Fibroblast of lung (primary cell): ENCODE data around the gene RASSF4.

Experiments used
- CTCF ChIP-seq, 2 donors: IDR thresholded peaks in 1 of 2; conservative IDR thresholded peaks in 1 of 2; 1 replicate in 1 of 2; 2 replicates in 1 of 2; pipeline ENCODE4 v1.5.1; 2011 to 2012; ENCODE audit warnings: low read length in 2 of 2, control low read depth in 1 of 2, inconsistent platforms in 1 of 2, low read depth in 1 of 2, mild to moderate bottlenecking in 1 of 2
- EZH2 ChIP-seq: IDR thresholded peaks from 2 replicates; pipeline ENCODE4 v1.5.1; 2012; ENCODE audit warnings: low read length, control low read depth, mild to moderate bottlenecking; ENCODE audit errors: missing control alignments

- TF ChIP-seq CTCF (conservative IDR thresholded peaks at IDR 0.05 in 1 of 2, IDR thresholded peaks at IDR 0.05 in 1 of 2; ENCODE audit: low read depth in 1 of 2, low read length in 2 of 2) (no peak), EZH2 (no peak)
Observed at GRCh38 chr10:44995914-44996669, 36.5 kb downstream of the RASSF4 start.
